T-helper 22 cell (primary cell): ENCODE results near the gene FXYD2.

Experiments used
- DNase-seq: peaks from one replicate; pipeline ENCODE4 v3.0.0-alpha.2; 2020; ENCODE audit warnings: low read depth

Gene FXYD2

DNA sequence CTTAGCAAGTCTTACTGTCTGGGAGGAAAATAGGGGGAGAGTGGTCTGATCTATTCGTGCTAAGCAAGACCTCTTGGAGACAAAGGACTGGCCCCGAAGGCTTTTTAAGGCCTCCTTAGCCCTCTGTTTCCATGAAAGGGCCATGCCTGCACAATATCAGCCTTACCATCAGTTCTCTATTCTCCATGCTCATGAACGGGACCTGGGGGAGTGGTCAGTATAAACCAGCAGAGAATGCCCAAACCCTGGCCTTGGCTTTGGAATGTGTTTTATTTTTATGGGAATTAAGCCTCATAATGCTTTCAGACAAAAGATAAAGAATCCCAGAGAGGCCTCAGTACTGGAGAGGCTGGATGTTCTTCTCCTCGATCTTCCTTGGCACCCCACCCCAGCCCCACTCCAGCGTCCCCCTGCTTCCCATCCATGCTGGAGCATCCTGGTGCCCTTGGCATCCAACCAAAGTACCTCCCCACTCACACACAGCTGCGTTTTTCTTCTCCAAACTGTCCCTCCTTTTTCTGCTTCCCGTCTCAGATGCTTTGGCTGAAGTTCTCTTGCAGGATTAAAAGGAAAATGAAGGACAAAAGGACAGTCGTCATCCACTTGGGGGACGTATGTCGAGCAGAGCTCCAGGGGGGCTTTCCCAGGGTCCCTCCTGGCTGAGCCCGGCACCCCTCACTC lies 33.3 kb upstream of the FXYD2 start:
- no peak for DNase-seq

DNA sequence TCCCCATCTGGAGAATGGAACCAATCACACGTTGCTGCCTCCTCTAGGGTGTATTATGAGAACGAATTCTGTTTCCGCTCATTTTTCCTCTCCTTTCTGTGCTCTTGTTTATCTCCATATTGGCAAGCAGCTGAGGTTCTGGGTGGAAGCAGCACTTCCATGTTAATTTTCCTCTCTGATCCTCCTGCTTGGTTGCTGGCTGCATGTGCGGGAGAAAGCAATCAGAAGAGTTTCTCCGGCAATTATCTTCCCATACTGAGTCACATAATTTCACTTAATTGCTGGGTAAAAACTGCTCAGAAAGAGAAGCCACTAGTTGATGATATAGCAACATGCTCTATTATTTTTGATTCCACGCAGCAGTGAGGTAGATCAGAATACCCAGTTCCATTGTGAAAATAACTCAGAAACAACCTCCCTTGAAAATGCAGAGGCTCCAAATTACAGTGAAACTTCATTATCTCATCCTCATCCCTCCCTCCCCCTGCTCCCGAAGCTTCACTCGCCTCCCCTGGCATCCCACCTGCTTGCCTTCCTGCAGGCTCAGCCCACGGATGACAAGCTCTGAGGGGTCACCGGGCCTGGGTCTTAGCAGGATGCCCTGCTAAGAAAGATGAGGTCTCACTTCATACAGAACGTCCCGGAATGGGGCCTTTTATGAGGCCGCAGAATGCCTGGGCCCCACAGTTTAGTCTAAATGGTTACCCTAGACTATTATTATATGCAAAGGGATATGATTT lies 31.5 kb upstream of the FXYD2 start:
- DNase-seq, result no peak

DNA sequence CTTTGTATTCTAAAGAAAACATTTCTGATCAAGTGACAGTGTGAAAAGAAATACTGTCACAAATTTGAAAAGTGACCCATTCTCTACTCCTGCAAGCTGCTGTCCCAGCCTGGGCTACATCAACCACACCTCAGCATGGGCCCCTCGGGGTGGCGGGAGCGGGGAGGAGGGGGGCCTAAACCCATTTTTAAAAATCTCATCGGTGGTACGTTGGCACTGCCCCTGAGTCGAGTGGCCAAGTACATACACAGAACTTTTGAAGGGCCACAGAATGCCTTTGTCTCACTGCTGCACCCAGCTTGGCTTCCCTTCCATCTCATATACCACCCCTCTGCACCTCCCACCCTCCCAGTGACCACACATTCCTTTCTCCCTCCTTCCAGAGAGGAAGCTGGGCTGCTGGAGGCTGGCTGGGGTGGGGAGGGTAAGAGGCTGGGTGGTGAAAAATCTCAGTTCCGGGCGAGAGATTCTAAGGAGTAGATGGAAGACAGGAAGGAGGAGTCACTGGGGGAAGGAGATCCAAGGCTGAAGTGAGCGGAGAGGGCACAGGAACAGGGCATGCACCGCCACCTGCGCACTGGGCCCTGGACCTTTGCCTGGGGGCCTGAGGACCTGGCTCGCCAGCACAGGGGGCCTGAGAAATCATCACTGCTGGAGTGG lies 30.8 kb upstream of the FXYD2 start:
- no peak for DNase-seq

DNA sequence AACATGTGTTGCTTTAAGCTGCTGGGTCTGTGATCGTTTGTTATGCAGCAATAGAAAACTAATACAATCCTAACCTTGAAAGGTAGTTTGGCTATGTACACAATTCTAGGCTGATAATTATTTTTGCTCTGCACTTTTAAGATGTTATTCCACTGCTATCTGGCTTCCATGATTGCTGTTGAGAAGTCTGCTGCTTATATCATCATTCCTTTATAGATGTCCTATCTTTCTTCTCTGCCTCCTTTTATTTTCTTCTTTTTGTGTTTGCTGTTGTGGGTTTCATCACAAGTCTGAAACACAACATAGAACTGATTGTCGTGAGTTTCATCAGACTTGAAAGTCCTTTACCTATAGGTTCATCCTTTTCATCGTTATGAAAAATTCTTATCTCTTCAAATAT lies 27.8 kb upstream of the FXYD2 start:
- DNase-seq, result no peak

DNA sequence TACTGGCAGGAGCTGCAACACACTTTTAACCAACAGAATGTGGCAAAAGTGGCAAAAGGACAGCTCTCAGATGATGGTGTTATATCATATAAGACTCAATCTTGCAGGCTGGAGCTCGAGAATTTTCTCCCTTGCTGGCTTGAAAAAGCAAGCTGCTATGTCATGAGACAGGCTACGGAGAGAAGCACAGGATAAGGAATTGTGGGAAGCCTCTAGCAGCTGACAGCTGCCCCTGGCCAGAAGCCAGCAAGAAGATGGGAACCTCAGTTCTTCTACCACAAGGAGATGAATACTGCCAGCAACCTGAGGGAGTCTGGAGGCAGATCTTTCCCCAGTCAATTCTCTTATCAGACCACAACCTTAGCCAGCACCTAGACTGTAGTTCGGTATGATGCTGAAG lies 27.3 kb upstream of the FXYD2 start:
- DNase-seq, result no peak

DNA sequence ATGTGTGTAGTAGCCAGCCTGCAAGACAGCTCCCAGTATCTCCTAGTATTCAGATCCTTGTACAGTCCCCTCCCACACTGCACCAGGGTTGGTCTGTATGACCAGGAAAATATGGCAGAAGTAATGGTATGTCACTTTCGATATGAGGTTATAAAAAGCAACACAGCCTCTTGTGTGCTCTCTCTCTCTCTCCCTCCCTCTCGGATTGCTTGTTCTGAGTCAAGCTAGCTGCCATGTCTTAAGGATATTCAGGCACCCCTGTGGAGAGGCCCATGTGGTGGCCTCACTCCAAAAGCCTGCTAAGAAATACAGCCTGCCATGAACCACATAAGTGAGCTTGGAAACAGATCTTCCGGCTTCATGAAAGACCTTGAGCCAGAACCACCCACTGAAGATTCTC lies 26.6 kb upstream of the FXYD2 start:
- DNase-seq, result no peak

DNA sequence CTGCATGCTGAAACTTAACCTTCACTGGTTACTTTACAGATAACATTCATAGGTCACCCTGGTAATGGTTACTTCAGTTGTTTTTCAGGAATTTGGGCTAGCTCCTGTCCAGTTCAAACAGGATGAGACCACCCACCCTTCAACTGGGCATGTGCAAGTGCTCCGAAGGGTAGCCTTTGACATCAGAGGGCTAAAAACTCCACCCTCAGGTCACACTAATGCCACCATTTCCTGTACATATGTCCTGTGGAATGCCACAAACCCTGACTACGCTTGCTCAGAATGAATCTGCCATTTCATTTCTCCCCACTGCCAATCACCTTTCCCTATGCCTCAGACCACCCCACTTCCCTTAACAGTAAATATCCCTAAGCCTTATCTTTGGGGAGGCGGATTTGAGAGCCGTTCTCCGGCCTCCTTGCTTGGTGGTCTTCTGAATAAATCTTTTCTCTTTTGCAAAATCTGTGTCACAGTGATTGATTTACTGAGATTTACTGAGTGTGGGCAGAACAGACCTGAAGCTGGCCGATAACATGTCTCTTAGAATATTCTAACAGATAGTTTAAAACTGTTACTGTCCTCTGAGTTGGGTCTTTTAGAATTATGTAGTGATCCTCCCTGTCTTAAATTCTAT lies 25.4 kb upstream of the FXYD2 start:
- no peak for DNase-seq

DNA sequence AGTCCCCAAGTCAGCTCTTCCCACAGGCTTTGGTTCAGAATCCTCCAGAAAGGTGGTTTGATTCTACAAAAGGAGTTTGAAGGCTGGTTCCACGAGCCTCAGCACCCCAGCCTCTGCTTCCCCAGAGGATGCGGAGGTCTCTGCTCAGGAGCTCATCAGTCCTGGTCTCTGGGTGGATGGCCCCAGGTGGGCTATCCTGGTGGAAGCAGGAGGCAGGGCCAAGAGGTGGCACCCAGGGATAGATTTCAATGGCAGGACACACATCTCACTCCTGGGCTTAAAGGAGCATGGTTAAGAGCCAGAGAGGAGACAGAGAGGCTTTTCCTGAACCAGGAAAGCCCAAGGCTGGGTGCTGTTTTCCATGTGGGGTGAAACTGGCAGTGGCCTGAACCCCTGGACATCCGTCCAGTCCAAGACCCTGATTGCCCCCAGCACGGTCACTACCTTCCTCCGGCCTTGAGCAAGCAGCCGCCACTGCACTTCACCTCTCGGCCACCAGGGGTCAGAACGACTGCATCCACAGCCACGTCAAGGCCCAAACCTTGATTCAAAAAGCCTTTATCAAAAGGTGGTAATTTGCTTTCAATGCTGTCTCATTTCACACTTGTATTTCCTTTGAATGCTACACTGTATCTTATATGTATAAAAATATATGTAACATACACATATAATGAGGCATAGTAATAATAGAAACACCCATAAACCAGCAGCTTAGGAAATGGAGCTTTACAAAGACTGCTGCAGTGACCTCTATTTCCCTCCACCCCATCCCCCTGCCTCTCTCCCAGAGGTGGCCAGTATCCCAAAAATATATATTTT lies 19.3 kb upstream of the FXYD2 start:
- peak; percentile 38 for DNase-seq

DNA sequence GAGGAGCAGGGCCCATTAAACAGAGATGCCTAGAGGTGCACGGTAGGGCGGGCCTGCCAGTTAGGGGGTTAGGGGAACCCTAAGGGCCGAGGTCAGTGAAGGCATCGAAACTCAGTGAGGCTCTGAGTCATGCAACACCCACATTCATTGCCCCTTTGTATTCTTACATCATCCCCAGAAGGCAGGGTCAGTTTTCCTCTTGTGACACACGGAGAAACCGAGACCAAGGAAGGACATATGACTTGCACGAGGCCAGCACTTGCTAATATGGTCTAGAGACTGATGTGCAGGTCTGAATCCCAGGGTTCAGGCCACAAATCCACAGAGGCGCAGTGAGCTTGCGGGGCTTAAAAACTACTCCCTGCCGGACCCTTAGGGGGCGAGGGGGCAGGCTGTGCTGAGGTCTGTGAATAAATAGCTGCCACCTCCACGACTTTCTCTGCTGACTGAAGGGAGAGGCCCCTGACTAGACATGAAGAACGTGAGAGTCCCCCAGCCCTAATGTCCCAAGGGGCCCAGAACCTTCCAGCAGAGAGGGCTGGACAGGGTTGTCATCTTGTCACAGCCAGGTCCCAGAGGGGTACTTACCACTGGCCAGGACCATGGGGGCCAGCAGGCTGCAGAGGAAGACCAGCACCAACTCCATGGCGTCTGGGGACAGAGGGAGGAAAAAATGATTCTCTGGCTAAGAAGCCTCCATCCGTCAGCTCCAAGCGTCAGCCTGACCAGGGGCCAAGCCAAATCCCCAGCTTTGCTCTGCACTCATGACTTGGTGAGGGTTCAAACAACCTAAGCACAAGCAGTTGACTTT lies 17.8 kb upstream of the FXYD2 start:
- DNase-seq, result no peak

DNA sequence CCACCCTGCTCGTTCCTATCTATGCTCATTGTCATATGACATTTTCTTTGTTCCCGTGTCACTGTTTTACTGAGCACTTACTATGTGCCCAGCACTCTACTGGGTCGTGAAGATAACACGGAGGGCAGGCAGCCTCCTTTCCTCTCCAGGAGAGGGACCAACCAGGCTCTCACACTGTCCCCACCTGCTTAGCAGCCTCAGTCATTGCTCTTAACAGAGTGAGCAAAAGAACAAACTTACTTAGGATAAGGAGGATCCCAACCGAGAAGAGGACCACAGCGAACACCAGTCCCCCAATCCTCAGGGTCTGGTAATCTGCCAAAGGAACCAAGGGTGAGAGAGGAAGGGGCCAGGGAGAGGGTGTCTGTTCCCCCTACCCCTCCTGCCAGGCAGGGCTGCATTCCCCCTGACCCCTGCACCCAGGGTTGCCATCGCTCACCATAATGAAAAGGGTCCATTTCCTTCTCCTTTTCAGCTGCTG lies 17.0 kb upstream of the FXYD2 start:
- no peak for DNase-seq

DNA sequence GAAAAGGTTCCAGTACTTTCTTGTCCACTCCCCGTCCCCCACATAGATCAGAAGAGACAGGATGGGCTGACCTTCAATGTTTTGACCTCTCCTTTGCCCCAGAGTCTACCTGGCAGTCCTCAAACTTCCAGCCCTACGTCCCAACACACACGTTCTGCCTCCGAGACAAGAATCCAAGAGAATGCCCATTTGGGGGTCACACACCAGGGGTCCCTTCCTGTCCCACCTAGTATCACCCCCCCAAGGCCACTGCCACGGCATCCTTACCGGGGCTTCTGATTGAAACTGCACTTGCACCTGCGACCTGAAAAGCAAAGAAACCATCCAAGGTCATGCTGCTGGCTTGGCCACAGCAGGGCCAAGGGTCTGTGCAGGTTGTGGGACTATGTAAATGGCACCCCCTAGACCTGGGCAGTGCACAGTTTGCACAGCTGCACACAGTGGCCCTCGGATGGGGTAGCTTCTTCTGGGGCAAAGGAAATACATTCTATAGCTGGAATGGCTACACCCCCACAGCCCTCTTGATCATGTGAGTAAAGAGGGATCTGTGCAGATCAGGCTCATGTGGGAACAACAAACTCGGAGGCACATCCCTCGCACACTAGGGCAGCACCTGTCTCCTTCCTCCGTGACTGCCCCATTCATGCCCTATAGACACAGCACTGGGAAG lies 16.5 kb upstream of the FXYD2 start:
- DNase-seq, result no peak

DNA sequence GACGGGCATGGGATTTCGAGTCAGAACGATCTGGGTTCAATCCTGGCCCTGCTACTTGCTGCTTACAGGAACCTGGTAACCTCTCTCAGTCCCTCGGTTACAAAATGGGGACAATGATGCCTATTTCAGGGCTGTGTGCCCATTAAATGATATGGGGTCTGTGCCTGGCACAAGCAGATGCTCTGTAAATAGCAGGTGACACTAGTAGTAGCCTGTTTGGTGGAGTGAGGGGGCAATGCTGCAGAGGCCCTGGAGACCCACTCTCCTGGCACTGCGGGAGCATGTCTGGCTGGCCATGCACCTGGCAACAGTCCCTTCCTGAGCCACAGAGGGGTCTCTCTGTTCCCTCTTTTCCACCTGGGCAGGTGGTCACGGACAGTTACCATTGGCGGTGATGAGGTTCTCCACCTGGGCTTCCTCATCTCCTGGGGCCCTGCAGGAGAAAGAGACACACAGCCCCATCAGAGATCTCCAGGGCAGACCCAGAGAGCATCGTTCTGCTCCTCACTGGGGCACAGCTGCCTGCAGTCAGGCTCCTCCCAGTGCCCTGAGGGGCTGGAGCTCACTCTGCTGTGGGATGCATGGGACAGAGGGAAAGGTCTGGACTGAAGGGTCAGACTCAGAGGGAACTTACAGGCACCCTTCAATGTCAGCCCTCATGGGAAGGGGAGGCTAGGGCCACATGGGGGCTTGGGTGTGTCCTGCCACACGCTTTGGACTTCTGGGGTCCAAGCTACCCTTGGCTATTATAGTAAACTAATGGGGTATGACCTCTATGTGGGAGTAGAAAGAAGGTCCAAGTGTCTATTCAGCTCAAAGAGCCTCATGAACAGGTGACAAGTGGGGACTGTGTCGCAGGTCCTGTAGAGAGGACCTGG lies 15.6 kb upstream of the FXYD2 start:
- no peak for DNase-seq

DNA sequence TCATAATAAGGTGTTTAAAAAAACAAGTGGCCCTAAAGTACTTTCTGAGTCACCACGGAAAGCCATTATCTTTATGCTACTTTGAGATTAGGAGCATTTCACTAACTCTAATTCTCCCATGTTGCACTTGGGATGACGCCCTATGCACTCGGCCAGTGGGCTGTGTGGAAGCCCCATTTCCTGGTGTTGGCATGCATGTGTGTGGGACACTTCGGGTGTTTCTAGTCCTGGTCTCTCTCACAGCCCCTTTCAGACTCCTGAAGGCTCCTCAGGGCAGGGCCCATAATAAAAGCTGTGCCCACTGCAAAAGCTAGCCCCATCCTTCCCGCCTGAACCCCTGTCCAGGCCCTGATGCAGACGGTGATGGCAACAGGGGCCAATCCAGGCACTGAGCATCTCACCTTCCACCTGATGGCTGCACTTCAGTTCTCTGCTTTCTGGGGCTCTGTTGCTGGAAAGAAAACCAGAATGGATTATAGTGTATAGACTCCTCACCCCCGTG lies 14.9 kb upstream of the FXYD2 start:
- DNase-seq, result no peak

DNA sequence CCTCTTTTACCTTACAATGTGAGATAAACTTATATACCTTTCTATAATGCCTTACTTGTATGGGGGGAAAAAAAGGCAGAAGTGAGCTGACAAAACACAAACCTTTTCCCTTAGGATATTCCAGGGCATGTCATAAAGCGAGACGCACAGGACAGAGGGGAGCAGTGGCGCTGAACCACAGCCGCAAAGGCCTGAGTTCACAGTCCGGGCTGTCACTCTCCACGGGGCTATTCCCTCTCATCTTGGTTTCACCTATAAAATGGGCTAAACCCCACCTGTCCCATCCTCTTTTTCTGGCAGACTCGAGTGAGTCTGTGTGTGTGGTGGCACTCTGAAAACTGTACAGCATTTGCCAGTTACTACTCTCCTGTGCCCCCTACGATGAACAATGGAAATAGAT lies 14.4 kb upstream of the FXYD2 start:
- no peak for DNase-seq

DNA sequence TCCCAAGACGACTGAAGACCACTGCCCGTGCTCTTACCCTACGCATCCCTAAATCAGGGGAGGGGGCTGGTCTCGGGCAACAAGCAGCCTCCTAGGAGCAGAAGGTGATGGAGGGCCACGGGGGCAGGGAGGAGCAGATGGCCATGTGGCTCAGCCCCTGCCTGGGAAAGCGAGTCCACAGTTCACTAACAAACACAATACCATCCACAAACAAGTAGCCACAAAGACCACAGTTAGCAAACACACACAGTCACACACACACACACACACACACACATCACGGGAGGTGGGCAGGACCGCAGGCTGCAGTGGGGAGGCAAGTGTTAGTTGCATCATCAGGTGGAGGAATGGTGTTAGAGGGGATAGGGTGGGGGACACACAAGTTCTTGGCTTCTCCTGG lies 13.2 kb upstream of the FXYD2 start:
- DNase-seq, result no peak

DNA sequence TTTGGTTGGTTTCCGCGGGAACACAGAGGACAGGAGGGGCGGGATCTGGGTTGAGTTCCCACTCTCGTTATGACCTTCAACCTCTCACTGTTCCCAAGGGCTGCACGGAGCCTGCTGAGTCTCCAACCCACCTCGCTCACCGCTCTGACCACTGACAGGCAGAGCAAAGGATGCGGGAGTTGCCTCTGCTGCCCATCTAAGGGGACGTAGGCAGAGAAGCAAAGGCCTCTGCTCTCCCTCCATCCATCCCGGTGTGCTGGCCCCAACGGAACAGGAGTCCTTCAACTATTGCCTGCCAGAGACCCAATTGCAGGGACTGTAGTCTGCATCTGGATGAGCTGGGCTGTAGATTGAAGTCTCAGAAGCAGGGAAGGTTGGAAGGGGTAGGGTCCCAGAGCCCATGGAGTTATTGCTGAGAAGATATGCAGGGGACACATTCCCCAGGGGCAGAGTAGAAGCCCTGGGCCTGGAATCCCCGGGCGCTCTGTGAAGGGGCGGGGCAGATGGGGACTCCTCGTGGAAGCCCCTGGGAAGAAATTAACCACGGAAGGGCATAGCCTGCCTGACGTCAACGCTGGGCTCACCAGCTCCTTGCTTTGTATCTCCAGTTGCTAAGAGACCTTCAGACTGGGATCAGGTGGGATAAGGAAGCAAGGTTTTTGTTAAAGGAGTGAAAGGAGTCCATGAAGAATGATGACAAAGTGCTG lies 12.7 kb upstream of the FXYD2 start:
- no peak for DNase-seq

DNA sequence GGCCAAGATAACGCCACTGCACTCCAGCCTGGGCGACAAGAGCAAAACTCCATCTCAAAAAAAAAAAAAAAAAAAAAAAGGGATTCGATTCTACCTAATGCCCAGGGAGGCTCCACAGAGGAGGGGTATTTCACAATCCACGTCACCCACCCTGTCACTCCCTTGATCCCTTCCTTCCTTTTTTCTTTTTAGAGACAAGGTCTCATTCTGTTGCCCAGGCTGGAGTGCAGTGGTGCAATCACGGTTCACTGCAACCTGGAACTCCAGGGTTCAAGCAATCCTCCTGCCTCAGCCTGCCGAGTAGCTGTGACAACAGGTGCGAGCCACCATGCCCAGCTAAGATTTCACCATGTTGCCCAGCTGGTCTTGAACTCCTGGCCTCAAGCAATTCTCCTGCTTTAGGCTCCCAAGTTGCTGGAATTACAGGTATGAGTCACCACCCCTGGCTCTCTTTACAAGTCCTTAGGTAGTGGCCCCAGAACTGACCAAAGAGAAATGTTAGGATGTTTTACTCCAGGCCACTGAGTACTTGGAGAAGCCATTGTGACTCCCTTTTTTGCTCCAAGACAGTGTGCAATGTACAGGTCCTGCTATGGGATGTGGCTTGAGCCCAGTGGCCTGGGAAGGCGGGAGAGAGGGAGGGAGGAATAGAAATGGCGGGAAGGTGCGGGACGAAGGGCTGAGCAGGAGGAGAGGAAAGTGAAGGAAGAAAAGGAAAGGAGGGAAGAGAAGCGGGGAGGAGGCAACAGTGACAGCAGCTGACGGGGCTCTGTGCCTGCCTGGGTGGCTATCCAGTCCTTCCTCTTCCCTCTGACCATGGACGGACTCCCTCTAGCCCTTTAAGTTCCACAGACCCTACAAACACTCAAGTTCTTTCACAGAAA lies 11.8 kb upstream of the FXYD2 start:
- no peak for DNase-seq

DNA sequence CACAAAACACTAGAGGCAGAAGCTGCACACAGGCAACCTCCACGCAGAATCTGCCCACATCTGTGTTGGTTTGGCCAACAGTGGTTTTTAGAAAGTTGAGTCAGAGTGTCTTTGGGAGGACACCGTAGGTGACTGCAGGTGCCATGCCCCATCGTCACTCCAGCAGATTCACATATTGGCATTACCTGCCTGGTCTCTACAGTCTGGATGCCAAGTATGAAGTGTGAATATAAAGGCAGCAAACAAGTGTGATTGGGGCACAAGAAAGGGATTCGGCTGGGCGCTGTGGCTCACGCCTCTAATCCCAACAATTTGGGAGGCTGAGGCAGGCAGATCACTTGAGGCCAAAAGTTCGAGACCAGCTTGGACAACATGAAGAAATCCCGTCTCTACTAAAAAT lies 11.0 kb upstream of the FXYD2 start:
- DNase-seq, result no peak
